ENCODE results near the gene DSE.

Gene DSE

DNA sequence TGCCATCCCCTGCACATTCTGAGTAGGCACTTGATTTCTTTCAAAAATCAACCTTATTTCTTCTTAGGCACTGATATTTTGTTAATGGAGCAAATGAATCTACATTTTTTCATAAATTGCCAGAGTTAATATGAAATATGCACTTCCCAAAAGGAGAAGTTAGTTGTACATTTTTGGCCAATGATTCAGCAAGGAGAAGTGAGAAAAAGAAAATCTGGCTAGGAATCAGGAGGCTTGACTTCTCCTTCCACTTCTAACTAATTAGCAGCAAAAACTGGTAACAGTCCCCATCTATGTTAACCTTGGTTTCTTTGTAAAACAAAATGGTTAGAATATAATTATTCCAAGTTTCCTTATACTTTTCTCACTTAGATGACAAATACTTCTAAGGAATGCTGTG lies 7.0 kb upstream of the DSE start:
- DNase-seq = no peak

DNA sequence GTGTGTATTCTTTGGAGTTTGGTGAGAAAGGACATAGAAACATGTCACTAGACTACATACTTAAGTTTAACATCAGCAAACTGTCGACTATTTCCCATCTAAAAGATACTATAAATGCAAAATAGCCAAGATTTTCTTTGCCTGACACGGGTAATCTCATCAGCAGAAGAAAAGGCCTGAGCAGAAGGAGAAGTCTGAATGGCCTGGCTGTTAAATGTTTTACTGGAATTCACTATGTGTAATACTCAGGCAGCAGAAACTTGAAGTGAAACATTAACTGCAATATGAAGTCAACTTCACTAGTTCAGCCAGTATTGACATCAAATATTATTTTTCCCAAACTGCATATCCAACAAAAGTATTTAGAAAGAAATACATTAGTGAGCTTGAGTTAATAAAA lies 6.4 kb upstream of the DSE start:
- DNase-seq = no peak

DNA sequence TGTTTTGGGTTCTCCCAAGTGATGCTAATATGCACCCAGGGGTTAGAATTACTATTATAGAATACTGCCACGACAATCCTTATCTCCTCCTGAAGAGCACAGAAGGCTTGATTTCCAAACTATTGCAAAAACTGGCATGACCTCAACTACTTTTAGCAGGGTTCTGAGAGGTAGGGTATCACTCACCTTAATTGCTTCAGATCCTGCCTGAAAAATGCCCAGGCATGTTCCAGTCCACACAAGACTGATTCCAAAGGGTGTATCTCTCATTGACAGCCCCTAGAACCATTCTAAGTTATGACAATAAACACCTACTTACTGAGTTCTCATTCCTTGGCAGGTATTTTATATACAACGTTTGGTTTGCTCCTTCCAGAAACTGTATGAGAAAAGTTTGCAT lies 5.0 kb upstream of the DSE start:
- DNase-seq = no peak

DNA sequence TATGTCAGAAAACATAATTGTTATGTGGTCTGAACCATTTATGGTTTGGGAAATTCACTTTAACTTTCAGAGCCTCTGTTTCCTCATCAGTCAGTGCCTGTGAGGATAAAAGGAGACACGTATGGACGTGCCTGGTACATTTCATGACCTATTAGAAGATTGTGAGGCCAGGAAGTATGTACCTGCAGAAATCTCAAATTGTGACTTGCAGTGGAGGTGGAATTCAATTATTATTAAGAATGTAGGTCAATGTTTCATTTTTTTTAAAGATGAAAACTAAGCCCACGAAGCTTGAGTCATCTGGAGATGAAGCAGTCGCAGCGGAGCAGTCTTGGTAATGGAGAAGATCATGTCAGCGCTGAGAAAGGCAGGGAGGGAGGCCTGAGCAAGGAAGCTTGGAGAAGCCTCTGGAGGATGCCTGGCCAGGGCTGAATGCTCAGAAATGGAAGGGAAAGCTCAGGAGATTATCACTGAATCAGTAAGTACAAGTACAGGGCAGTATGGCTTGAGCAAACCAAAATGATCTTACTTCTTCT lies 3.9 kb upstream of the DSE start:
- DNase-seq = no peak

DNA sequence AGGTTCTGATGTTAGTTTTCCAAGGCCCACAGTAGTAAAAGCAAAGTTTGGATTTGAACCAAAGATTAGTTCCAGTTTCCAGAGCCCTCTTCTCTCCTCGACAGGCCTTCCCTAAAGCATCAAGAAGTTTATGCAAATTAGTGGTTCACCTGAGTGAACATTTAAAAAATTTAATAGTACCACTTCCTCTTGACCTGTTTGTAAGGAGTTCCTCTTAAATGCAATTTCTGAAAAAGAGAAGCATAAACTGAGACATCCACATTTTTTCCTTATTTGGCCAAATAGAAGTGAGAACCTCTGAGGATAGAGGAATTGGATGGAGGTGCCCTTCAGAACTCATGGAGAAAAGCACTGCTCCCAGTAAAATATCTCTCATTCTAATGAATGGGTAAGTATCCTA lies 1.2 kb upstream of the DSE start:
- no peak for DNase-seq

DNA sequence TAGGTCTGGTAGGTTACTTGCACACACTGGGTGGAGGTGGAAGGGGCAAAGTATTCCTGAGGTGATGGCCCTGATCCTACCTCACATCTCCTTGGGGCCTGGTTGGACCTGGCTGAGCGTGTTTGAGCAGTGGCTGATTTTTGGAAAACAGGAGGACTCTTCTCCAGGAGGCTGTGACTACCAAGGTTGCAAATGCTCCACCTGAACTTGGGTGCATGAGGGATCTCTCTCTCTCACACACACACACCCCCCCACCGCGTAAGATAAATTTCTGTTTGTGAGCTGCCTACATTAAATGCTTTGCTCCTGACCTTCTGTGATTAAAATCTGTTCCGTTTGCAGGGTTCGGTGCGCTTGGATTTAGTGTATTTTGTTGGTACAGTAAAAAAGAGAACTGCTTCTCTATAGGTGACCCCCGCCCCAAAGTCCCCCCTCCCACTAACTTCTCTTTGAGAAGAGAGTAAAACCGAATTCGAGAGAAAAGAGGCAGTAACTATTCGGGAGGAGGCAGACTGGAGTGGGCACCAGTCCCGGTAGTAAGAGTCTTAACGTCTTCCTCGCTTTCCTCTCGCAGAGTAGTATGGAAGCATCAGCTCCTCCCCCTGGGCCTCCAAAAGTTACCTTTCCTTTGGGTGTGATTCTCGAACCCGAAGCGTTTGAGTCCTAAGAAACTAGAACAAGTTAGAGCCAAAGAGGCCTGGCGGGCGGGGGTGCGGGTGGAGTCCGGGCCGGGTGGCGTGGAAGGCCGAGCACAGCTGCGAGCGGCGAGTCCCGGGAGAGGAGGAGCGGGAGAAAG lies 585 bp upstream of the DSE start:
- DNase-seq = no peak

DNA sequence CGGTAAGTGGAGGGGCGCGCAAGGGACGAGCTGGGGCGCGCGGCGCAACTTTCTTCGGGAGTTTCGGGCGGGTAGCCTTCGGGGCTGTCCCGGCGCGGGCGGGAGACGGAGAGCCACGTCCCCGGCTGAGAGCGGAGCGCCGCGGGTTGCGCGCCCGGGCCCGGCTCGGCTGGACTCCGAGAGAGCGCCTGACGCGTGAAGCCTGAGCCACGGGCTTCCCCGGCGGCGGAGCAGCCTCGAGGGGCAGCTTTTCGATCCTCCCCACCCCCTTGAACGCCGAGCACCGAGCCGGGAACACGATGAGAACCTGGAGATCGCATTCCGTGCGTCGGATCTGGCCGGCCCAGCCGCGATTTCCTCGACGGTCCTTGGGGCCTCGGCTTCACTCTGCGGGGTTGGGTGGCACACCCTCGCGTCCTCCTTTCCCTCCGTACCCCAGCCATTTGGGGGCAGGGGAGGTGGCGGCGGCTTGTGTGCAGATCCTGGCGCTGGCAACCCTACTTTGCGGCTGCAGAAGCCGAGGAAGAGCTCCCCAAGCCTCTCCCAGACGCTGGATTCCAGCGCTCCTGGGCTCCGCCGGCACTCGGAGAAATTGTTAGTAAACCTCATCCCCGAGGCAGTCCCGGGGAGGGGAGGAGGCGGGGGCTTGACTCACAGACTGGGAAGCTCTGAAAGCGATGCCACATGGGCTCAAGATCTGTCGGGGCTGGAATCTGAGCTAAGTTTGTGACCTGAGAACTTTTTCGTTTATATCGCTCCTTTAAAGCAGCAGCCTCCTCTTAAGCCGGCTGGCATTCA lies 572 bp downstream of the DSE start:
- no peak for DNase-seq

DNA sequence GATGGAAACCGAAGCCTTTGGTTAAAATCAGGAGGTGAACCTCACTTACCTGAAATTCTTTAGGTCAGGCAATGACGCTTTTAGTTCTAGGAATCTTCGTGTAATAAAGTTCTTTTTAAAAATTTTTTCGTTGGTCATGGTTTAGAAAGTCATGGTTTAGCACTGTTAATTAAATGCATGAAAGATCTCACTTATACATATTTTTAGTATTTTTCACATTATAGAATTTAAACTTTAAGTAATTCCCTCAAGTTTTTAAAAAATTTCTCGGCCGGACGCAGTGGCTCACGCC lies 1.1 kb downstream of the DSE start:
- DNase-seq = no peak

DNA sequence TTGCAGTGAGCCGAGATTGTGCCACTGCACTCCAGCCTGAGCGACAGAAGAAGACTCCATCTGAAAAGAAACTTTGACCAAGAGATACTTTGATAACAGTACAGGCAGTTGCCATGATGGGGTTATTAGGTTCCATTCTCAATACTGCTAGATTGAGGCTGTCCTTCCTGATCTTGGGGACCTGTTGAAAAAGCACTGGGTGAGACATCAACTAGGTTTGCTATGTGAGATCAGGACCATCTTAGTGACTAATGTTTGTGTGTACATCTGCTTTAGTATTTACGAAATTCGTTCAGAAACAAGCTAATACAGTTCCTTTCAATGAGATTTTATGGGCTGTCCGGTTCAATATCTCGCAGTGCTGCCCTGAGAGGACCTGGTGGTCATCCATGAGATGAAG lies 2.6 kb downstream of the DSE start:
- DNase-seq = no peak

DNA sequence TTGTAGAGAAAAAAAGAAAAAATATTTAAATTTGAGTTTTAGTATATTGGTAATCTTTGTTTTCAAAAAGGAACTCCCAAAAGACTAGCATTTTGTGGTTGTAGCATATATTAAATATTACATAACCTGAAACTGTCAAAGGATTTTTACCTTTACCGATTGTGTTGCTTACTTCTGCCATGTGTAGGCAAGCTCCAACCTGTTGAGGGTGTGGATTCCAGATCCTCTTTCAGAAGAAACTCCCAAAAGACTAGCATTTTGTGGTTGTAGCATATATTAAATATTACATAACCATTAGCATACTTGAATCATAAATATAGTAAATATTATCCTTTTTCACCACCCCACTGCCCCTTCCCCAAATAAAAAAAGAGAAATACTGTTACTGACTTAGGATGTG lies 3.2 kb downstream of the DSE start:
- no peak for DNase-seq

DNA sequence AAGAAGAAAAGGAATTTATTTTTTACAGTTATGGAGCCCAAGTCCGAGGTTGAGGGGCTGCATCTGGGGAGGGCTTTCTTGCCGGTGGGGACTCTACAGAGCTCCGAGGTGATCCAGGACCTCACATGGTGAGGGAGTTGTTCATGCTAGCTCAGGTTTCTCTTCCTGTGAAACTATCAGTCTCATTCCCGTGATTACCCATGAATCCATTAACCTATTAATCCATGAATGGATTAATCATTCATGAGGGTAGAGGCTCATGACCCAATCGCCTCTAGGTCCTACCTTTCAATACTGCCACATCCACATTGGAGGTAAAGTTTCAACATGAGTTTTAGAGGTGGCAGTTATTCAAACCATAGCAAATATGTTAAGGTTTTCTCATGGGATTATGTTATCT lies 3.8 kb downstream of the DSE start:
- DNase-seq = no peak

DNA sequence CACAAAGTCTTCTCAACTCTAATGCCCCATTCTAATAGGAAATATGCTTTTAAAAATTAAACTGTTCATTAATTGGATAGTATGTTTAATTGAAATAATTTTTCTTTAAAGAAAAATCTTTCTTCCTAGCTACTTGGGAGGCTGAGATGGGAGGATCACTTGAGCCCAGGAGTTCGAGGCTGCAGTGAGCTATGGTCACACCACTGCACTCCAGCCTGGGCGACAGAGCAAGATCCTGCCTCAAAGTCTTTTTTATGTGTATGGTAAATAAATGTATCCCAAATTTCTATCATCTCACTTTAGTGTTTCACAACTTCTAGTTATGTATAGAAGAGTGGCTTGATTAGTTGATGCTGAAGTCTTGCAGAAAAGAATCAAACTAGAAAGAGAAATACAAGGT lies 4.5 kb downstream of the DSE start:
- no peak for DNase-seq

DNA sequence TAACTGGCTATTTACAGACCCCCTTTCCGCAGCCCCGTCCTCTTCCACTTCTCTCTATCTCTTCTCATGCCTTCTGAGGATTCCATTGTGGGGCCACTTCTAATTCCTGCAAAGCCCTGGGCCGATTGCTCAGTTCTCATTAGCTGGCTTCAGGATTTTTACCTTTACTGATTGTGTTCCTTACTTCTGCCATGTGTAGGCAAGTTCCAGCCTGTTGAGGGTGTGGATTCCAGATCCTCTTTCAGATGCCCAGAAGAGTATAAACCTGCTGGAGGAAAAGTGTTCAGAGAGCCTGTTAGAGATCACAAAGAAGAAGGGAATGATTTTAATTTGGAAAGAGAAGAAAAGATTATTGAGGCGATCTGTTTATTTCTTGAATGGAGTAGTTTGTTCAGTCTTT lies 5.4 kb downstream of the DSE start:
- no peak for DNase-seq

DNA sequence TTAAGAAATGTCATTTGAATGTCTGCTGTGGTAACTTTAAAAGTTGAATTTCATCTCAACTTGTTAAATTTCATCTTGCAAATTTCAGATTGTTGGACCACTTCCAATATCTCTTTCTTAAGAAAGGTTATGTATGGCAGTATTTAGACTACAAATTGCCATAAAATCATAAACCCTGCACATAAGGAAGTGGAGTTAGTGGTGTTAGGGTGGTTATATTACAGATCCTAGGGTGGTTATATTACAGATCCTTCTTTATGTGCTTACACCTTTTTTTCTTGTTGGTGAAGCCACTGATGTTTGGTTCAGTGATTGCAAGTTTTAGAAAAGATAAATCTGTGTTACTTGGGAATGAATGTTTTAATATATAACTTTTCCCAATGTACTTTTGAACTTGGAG lies 9.0 kb downstream of the DSE start:
- no peak for DNase-seq

DNA sequence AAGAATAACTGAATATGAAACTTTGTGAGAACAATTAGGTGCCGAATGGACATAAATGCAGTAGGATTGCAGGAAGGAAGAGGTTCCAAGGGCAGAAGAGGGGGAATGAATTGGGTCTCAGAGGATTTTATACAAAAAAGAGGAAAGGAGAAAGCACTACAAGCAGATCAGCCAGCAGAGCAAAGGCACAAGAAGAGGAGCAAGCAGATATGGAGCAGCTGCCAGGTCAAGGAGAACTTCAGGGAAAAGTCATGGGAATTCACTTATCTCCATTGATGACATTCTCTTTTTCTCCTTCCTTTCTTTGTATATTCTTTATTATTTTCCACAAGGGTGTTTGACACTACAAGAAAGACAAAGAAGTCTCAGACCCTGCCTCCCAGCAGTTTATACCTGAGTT lies 9.6 kb downstream of the DSE start:
- DNase-seq = no peak

DNA sequence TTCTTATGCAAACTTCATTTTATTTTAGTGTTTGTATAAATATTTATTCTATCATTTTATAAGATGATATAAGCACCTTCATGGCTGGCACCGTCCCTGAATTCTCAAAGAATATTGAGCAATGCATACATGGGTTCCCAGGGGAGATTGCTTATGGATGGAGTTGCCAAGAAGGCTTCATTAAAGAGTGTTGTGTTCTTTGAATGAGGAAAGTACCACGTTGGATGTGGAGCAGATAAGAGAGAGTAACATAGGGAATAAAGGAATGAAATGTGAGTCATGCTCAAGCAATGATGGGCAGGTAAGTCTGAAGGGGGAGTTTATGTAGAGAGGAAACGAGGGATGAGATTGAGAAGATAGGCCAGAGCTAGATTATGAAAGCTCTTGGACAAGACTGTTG lies 10.3 kb downstream of the DSE start:
- DNase-seq = no peak

DNA sequence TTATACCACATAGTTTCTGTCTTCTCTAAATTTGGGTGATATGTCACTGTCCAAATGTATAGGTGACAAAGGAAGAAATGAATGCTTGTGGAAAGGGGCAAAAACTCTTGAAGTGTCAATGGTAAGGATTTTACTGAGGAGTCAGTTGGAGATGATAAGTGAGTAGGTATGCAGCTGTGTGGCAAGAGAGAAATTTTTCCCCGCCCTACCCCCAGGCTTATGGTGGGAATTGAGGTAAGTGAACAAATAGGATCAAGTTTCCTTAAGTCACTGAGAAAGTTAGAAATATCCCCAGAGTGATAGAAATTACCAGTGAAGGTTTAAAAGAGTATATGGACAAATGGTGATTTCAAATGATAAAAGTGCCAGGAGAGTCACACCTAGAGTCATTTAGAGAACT lies 11.8 kb downstream of the DSE start:
- no peak for DNase-seq

DNA sequence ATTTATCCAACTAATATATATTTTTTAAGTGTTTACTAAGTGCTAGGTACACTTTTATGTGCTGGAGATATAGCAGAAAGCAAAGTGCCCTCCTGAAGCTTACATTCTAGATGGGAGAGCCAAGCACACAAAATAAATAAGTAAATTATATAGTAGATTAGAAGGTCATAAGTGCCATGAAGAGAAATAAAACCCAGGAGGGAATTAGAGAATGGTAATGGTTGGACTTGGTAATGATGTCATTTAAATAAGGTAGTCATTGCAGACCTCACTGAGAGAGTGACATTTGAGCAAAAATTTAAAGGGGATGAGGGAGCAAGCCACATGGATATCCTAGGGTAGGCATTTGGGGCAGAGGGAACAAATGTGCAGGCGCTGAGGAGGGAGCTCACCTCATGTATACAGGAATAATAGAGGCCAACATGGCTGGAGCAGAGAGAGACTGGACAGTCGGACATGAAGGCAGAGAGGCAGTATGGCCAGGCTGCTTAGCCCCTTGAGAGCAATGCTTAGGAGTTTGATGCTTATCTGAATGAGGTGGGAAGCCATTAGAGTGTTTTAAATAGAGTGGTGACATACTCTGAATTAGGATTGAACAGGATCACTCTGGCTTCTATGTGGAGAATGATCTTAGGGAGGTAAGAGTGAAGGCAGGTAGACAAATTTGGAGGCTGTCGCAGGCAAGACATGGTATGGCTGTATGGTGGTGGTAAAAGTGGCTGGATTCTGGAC lies 14.1 kb downstream of the DSE start:
- no peak for DNase-seq

DNA sequence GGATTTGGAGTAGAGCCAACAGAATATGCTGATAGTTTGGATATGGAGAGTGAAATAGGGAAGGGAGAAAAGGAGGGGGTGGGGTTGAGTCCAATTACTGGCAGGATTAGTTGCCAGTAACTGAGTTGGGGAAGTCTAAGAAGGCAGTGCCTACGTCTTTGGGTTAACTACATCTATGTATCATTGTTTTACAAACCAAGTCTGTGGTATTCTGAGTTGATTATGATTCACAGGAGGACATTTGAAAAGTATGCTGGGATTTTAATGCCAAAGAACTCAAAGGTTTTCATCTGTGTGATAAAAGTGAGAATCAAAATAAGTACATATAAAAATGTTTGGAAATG lies 14.7 kb downstream of the DSE start:
- no peak for DNase-seq

DNA sequence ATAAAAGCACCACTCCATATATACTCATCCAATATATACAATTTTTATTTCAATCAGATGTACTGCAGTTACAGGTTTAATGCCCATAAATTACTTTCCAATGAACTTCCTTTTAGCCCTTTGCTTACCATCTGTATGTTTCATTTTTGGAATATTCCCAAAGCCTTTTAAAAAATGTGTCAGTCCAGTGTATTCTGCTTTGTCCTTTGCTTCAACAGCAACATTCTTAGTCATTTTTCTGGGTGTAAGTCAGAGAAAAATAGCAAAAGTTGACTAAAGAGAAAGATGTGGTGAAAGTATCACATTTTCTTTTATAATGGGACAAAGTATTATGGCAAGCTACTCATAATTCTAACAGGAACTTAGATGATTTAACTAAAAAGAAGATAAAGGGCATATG lies 15.2 kb downstream of the DSE start:
- DNase-seq = no peak

DNA sequence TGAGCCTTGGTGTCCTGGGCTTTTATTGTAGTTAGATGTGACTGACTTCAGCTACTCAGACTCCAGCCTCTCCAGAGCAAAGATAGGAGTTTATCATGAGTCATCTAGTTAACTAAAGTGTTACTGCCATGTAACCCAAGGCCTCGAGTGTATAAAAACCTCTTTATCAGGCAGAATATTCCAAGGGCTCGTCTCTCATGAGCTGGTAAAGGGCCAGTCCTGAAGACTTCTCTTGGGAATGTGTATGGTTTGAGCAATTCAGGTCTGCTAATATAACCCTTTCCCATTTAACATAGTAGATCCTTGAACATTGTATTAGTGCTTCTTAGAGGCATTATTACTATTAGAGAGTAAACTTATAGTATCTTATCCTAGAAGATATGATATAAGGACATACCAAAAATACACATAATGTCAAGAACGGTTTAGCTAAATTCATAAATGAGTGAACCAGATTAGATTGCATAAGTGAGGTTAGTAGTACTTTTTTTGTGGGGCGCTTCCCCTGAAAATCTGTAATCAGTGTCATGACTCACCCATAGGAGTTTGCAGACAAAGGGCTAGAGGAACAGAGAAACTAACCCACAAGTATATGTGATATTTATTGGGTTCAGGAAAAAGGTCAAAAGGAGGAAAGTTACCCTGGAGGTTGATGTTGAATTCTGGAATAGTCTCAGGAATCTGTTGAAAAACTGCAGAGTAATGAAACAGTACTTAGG lies 16.0 kb downstream of the DSE start:
- DNase-seq = no peak

DNA sequence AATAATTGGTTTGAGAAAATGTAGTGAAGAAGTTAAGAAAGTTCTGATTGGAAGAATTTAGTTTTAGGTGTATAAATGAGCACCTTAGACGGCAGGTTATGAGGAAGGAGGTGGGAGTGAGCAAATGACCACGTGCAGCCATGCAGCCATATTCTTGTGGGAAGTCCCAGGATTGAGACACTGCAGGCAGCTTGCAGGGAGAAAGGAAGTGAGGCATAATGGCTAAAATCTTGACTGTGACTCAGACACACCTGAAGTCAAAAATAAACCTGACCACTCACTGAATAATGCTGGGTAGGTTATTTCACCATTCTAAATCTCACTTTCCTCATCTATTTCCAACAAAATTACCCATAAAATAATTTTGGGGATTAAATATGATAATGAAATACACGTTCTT lies 16.6 kb downstream of the DSE start:
- DNase-seq = no peak

DNA sequence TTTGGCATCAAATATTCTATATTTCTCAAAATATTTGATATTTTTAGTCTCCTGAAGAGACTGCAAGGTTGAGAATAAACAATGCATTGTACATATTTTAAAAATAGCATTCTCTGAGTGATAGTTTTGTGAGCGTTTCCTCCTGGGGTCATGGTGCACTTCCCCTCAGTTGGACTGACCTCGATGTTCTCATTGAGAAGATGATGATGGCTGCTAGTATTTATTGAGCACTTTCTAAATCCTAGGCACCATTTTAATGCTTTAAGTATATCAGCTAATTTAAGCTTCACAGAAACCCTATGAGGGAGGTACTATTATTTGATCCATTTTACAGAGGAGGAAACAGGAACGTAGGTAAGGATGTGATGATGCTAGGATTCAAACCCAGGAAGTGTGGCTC lies 18.2 kb downstream of the DSE start:
- DNase-seq = no peak

All from NCI-H446 (cell line).